ENCODE data around the gene IGFLR1.

DNA sequence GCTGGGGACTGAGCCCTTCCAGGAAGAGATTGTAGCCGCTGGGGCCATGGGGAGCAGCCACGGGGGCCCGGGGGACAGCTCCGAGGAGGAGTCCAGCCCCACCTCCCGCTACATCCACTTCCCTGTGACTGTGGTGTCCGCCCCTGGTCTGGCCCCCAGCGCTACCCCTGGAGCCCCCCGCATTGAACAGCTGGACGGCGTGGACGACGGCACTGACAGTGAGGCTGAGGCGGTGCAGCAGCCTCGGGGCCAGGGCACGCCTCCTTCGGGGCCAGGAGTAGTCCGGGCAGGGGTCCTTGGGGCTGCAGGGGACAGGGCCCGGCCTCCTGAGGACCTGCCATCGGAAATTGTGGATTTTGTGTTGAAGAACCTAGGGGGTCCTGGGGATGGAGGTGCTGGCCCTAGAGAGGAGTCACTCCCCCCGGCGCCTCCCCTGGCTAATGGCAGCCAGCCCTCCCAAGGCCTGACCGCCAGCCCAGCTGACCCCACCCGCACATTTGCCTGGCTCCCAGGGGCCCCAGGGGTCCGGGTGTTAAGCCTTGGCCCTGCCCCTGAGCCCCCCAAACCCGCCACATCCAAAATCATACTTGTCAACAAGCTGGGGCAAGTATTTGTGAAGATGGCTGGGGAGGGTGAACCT lies 9.6 kb downstream of the IGFLR1 start:
- TF ChIP-seq, protein P1, sequence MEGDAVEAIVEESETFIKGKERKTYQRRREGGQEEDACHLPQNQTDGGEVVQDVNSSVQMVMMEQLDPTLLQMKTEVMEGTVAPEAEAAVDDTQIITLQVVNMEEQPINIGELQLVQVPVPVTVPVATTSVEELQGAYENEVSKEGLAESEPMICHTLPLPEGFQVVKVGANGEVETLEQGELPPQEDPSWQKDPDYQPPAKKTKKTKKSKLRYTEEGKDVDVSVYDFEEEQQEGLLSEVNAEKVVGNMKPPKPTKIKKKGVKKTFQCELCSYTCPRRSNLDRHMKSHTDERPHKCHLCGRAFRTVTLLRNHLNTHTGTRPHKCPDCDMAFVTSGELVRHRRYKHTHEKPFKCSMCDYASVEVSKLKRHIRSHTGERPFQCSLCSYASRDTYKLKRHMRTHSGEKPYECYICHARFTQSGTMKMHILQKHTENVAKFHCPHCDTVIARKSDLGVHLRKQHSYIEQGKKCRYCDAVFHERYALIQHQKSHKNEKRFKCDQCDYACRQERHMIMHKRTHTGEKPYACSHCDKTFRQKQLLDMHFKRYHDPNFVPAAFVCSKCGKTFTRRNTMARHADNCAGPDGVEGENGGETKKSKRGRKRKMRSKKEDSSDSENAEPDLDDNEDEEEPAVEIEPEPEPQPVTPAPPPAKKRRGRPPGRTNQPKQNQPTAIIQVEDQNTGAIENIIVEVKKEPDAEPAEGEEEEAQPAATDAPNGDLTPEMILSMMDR (IDR thresholded peaks at IDR 0.05): no peak
- TF ChIP-seq POLR2A (IDR thresholded peaks at IDR 0.05): no peak

All from adrenal gland (tissue), 5 donors.